ENCODE data around the gene CRACR2B.

Gene CRACR2B

DNA sequence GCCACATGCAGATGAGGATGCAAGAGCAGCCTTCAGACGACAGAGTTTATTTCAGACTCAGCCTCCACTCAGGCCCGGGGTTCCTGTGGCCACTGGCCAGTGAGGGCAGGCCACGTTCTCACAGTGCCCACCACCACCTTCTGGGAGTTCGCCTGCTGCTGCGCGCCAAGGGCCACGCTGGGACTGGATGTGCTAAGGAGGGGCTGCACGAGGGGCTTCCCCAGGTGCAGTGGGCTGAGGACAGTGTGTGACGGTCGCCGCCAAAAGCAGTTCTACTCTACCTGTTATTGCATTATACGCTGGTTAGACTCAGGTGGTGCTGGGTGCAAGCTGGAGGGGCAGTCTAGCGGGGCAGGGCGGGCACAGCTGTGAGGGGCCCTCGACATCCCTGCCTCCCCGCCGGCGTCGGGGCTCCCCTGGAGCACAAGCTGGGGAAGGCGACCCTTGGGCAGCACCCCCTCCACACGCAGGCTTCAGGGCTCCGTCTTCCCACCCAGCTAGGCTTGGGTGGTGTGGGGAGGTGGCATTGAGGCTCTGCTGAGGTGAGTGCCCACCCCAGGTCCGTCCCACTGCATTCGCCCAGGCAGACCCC, 40.5 kb upstream of the CRACR2B start:
- no peak overlapping the region for H3K4me3 ChIP-seq (ENCODE audit: low read depth, low read length)
- TF ChIP-seq, protein P1, sequence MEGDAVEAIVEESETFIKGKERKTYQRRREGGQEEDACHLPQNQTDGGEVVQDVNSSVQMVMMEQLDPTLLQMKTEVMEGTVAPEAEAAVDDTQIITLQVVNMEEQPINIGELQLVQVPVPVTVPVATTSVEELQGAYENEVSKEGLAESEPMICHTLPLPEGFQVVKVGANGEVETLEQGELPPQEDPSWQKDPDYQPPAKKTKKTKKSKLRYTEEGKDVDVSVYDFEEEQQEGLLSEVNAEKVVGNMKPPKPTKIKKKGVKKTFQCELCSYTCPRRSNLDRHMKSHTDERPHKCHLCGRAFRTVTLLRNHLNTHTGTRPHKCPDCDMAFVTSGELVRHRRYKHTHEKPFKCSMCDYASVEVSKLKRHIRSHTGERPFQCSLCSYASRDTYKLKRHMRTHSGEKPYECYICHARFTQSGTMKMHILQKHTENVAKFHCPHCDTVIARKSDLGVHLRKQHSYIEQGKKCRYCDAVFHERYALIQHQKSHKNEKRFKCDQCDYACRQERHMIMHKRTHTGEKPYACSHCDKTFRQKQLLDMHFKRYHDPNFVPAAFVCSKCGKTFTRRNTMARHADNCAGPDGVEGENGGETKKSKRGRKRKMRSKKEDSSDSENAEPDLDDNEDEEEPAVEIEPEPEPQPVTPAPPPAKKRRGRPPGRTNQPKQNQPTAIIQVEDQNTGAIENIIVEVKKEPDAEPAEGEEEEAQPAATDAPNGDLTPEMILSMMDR (IDR thresholded peaks at IDR 0.05; ENCODE audit: low read depth, low read length, missing control alignments) = no peak
- DNase-seq (ENCODE audit: low read depth) = no peak

DNA sequence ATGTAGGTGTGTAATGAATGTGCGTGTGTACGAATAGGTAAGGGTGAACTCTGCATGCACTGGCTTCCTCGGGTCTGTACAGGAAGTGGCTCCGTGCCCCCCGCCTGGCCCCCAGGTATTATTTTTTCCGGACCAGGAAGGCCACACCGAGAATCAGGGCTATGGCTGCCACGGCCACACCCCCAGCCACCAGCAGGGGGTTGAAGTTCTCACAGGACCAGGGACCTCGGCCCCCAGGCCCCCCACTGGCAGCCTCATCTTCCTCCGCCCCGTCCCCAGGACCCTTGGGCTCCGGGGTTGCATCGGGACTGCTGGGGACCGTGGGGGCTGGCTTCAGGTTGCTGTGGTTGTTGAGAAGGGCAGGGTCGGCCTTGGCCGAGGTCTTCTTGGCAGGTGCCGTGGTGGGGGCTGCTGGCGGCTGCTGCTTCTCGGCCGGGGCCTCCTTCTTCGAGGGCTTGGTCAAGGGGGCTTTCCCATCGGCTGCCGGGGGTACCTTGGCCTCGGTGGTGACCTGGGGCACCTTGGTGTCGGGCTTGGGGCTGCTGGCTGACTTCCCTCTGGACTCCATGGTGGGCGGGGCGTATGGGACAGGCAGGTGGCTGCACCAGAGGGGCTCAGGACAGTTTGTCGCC, 39.6 kb upstream of the CRACR2B start:
- H3K4me3 ChIP-seq (ENCODE audit: low read depth, low read length) = no peak overlapping the region
- no peak for DNase-seq (ENCODE audit: low read depth)

DNA sequence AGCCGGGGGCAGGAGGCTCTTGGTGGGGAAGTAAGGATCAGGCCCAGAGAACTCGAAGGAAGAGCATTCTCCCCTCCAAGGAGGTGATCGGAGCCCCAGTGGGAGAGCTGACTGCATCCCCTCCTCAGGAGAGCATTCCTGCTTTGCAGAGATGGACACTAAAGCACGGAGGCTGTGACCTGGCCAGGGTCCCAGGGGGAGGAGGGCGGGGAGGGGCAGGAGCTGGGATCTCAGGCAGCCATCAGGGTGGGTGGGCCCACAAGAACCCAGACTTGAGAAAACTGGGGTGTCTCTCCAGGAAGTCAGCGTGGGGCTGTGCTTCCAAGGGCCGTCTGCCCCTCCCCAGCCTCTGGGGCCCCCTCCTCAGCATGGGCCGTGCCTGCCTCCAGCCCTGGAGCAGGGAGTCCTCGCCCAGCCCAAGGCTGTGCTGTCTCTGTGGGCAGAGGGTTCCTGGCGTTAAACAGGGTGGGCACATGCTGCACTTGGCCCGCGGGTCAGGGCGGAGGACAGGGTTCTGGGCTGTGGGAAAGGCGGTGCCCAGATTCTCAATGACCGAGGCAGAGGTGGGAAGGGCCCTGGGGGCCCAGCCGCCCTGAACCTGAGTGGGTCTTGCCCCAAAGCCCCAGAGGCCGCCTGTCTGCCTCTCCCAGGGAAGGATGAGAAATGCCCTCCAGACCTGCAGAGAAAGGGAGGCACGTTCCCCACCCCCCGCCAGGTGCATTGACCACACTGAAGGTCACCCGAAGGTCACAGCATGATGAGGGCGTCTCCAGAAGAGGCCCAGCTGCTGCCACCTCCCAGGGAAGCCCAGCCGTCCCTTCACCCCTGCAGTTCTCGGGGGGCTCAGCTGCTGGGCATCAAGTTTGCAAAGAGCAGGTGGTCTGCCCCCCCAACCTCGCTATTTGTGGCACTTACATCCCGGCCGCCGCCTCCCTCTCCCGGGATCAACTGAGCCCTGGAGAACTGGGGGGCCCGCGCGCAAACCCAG, 38.5 kb upstream of the CRACR2B start:
- H3K4me3 ChIP-seq (ENCODE audit: low read depth, low read length) = peak overlapping the region; percentile 49
- TF ChIP-seq, protein P1 (IDR thresholded peaks at IDR 0.05; ENCODE audit: low read depth, low read length, missing control alignments) = no peak
- DNase-seq (ENCODE audit: low read depth) = no peak

More for the DNA sequence above, 39.6 kb upstream of the CRACR2B start:
- TF ChIP-seq, protein P1 (IDR thresholded peaks at IDR 0.05; ENCODE audit: low read depth, low read length, missing control alignments) = peak; percentile 18

DNA sequence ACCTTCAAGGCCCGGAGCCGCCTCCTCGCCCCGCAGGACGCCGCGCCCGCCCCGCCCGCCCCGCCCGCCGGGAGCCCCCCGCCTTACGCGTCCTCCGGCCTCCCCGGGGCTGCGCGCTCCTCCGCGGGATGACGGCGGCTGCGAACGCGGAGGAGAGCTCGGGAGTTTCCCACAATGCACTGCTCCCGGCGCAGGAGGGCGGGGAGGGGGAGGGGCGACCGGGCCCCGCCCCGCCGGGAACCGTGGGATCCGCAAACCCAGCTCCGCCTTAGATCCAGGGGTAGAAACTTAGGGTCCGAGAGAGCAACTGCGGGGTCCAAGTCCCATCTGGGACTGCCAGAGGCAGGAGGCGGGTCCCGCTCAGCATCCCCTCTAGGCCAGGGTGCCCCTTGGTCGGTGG, 37.8 kb upstream of the CRACR2B start, which contains the start of gene CEND1:
TSS of gene CEND1 (minus strand) at position 148 of the 400 bp plus-strand sequence. CDS start 1,514 bp downstream, outside the sequence.
- H3K4me3 ChIP-seq (ENCODE audit: low read depth, low read length) = peak within 1 kb of the TSS; percentile 49
- DNase-seq (ENCODE audit: low read depth) = no peak
- TF ChIP-seq, protein P1 (IDR thresholded peaks at IDR 0.05; ENCODE audit: low read depth, low read length, missing control alignments) = no peak

DNA sequence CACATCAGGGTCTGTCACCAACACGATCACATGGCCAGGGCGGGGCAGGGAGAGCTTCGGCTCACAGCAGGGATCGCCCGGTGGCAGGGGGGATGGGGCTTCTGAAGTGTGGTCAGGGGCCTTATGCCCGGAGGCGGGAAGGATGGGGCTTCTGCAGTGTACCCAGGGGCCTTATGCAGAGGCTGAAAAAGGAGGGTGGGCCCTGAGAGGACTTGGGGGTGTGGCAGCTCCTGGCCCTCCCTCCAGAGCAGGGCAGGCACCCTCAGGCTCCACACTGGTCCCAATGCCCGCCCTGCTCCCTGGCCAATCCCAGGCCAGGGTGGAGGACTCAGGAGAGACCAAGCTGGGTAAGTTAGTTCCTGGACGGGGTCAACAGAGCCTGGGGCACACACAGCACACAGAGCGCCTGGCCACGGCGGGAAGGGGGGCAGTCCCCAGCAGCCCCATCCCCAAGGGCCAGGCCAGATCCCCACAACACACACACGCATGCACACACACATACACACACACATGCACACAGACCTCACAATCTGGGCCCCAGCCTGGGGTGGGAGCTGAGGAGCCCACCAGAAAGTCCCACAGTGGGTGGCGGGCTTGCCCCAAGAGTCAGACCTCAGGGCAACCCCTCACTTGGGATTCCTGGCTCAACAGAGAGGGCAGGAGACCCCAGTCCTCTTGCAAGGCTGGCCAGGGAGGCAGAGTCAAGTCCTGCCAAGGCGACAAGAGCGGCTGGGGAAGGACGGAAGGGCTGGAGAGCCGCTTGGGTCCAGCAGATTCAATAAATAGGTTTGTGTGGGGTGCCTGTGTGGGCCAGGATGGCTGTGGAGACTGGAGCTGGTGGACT, 36.8 kb upstream of the CRACR2B start:
- no peak overlapping the region for H3K4me3 ChIP-seq (ENCODE audit: low read depth, low read length)
- TF ChIP-seq, protein P1 (IDR thresholded peaks at IDR 0.05; ENCODE audit: low read depth, low read length, missing control alignments) = no peak
- DNase-seq (ENCODE audit: low read depth) = no peak

All from GM12864 (cell line).